Ectodermal cell (in vitro differentiated cells): ENCODE measurements around the gene DBX1.

Experiments used
- H3K27ac ChIP-seq: 2 replicates; pipeline ENCODE4 v1.7.0; 2013; ENCODE audit warnings: mild to moderate bottlenecking, low read depth, low read length; ENCODE audit not compliant: insufficient read depth, poor library complexity, severe bottlenecking
- H3K27me3 ChIP-seq: 2 replicates; pipeline ENCODE4 v1.7.0; 2013; ENCODE audit warnings: mild to moderate bottlenecking, low read length; ENCODE audit not compliant: insufficient read depth, control insufficient read depth, poor library complexity, severe bottlenecking
- H3K36me3 ChIP-seq: one replicate; pipeline ENCODE4 v1.7.0; 2013; ENCODE audit warnings: low read length; ENCODE audit not compliant: control insufficient read depth, insufficient read depth
- H3K4me1 ChIP-seq: one replicate; pipeline ENCODE4 v1.7.0; 2013; ENCODE audit warnings: low read length; ENCODE audit not compliant: control insufficient read depth, insufficient read depth
- H3K4me3 ChIP-seq: 2 replicates; pipeline ENCODE4 v1.7.0; 2013; ENCODE audit warnings: low read depth, low read length, control low read depth; ENCODE audit not compliant: insufficient read depth
- H3K9me3 ChIP-seq: 2 replicates; pipeline ENCODE4 v1.7.0; 2013; ENCODE audit warnings: mild to moderate bottlenecking, low read length, moderate library complexity; ENCODE audit not compliant: control insufficient read depth
- WGBS, 2 experiments: methylation state at CpG; one replicate each; pipeline ENCODE4 v1.1.7; 2013; ENCODE audit warnings: missing lambda C conversion rate in 2 of 2; 5-methylcytosine and 5-hydroxymethylcytosine counted together

DBX1 gene

DNA sequence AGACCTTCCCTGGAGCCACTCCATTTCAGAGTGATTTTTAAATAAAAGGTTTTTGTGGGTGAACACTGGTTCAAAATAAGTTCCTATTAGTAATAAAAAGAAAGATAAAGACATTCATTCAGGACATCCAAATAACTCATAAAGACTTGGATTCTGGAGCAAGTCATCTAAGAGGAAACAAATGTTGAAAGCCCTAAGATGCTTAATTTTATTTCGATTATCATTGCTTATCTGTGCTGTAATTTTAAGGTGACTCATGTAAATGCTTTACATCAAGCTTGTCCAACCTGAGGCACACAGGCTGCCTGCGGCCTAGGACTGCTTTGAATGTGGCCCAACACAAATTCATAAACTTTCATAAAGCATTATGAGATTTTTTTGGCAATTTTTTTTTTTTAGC is 34.2 kb upstream of the DBX1 start:
- no peaks in the 10 kb centered on the region for H3K9me3 ChIP-seq
- H3K4me3 ChIP-seq, result no peak overlapping the region
- WGBS, 2 experiments, result 86 to 89% methylated on average over 2 of the region's 2 CpGs
- H3K4me1 ChIP-seq, result peaks cover 12% of the 10 kb centered on the region
- H3K27me3 ChIP-seq, result peaks cover 10% of the 10 kb centered on the region
- H3K27ac ChIP-seq, result no peak overlapping the region
- H3K36me3 ChIP-seq, result no peaks in the 10 kb centered on the region

DNA sequence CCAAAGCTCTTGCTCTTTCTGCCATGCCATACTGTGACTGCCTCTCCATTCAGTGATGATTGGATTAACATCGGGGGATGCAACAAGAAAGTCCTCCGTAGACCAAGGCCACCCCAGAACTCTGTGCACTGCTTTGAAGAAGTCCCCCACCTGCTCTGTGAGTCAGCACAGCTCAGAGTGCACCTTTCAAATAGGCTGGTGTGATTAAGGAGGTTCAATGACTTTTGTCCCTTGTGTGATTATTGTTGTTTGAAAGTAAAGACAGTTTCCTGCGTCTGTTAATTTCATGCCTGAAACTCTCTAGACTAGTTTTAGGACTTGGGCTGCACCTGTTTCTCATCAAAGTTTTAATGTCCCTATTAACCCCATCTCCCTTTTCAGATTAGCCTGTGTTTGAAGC is 33.0 kb upstream of the DBX1 start:
- Histone ChIP-seq H3K9me3 (no peaks in the 10 kb centered on the region), H3K4me1 (peaks cover 12% of the 10 kb centered on the region), H3K27me3 (peaks cover 5% of the 10 kb centered on the region), H3K27ac (no peak overlapping the region), H3K4me3 (no peak overlapping the region), H3K36me3 (no peaks in the 10 kb centered on the region)
- 80 to 86% methylated on average over 3 of the region's 3 CpGs for WGBS, 2 experiments

DNA sequence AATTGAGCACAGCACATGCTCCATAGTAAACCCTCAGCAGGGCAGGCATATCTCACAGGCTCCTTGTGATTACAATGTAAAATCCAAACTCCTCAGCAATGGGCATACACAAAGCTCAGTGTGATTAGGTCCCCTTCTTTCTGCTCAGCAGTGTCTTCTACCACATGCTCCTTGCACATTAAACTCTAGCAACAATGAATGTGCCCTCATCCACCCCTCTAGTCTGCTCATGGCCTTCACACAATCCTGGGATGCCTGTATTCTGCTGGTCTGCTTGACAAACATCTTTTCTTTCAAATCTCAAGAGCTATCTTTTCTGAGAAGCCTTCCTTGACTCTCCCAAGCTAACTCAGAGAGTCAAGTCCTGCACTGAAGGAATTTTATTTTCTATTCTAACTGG is 32.4 kb upstream of the DBX1 start:
- Histone ChIP-seq H3K27ac (no peak overlapping the region), H3K36me3 (no peaks in the 10 kb centered on the region), H3K9me3 (no peaks in the 10 kb centered on the region), H3K4me3 (no peak overlapping the region), H3K27me3 (peaks cover 1% of the 10 kb centered on the region), H3K4me1 (peaks cover 12% of the 10 kb centered on the region)

DNA sequence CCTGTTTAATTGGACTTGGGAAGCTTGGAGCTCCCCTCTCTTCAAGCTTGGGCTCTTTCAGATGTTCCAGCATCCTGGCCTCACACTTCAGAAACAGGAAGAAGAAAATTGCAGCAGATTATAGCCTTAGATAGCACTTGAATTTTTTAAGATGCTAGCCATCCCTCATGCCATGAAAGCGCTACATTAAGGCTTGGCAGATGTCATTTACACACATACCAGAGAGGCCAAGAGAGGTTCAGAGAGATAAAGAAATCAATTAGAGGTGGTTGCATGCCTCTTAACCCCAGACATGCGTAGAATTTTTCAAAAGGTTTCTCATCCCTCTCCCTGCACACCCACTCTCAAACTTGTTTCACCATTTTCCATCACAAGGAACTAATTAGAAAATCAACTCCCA is 31.9 kb upstream of the DBX1 start:
- peaks cover 12% of the 10 kb centered on the region for H3K4me1 ChIP-seq
- H3K36me3 ChIP-seq, result no peaks in the 10 kb centered on the region
- H3K27ac ChIP-seq, result no peak overlapping the region
- no peak overlapping the region for H3K4me3 ChIP-seq
- H3K9me3 ChIP-seq, result no peaks in the 10 kb centered on the region
- H3K27me3 ChIP-seq, result no peaks in the 10 kb centered on the region
- 91 to 93% methylated on average over 2 of the region's 2 CpGs for WGBS, 2 experiments

DNA sequence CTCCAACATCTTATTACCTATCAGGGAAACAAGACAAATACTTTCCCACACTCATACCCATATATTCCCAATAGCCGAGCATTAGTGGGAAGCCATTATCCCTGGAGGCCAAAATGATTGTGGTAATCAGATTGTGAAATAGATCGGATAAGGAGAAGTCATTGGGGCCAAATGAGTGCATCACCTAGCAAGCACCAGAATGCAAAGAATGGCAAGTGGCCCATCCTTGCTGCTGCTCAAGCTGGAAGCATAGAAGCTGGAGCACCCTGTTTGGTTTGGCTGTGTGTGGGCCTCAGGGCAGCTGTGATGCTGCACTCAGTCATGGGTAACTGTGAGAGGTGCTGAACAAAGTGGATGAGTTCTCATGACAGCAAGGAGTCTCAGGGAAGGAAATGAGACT is 18.7 kb upstream of the DBX1 start:
- H3K27ac ChIP-seq, result no peak overlapping the region
- peaks cover 14% of the 10 kb centered on the region for H3K4me1 ChIP-seq
- H3K27me3 ChIP-seq, result no peaks in the 10 kb centered on the region
- H3K4me3 ChIP-seq, result no peak overlapping the region
- no peaks in the 10 kb centered on the region for H3K36me3 ChIP-seq
- WGBS, 2 experiments, result 97% methylated on average over 2 of the region's 2 CpGs
- H3K9me3 ChIP-seq, result no peaks in the 10 kb centered on the region

DNA sequence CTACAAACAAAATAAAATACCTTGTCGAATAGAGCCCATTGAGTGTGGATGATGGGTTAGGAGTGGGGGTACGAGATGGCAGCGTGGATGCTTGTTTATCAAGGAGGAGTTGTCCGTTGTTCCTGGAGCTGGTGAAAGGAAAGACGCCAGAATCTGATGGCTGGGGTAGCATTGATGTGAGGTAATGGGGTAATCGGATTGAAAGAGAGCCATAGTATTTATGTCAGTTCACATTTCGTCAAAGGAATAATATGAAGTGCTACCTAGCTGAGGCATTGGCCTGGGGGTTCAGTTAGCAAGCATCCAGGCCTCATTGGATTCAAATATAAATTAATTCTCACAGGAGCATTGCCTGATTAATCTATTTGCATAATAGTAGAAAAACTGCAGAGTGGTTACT is 16.9 kb upstream of the DBX1 start:
- Histone ChIP-seq H3K27ac (no peak overlapping the region), H3K4me3 (no peak overlapping the region), H3K9me3 (no peaks in the 10 kb centered on the region), H3K4me1 (peaks cover 14% of the 10 kb centered on the region), H3K27me3 (no peaks in the 10 kb centered on the region), H3K36me3 (no peaks in the 10 kb centered on the region)
- WGBS, 2 experiments, result 77 to 84% methylated on average over 7 of the region's 7 CpGs

DNA sequence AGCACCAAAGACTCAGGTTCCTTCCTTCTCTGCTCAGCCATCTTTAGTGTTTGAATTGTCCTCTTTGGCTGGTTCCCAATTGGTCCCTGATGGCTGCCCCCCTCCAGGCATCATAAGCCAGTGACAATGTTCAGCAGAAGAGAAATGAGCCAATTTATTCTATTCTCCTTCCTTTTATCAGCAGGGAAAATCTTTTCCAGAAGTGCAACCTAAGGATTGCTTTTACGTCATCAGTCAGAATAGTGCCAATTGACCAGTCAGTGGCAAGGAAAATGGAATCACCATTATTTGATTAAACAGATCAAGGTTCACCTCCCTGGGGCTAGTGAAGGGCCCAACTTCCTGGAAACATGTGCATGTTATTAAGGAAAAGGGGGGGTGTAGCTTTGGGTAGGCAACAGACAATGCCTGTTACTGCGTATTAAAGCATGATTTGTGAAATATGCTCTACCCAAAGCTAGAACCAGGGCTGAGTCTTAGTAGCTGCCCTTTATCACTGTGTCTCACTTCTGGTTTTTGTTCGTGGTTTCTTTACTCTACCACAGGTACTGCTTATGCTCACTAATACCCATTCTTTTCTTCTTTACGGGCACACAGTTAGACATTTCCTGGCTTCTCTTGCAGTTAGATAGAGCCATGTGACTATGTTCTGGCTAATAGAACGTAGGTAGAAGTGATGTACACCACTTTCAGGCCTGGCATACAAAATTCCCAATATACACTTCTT is 12.6 kb upstream of the DBX1 start:
- H3K9me3 ChIP-seq, result no peaks in the 10 kb centered on the region
- H3K27me3 ChIP-seq, result no peaks in the 10 kb centered on the region
- no peak overlapping the region for H3K4me3 ChIP-seq
- H3K27ac ChIP-seq, result no peak overlapping the region
- H3K4me1 ChIP-seq, result peaks cover 14% of the 10 kb centered on the region
- H3K36me3 ChIP-seq, result no peaks in the 10 kb centered on the region
- 93 to 94% methylated on average over 5 of the region's 5 CpGs for WGBS, 2 experiments

DNA sequence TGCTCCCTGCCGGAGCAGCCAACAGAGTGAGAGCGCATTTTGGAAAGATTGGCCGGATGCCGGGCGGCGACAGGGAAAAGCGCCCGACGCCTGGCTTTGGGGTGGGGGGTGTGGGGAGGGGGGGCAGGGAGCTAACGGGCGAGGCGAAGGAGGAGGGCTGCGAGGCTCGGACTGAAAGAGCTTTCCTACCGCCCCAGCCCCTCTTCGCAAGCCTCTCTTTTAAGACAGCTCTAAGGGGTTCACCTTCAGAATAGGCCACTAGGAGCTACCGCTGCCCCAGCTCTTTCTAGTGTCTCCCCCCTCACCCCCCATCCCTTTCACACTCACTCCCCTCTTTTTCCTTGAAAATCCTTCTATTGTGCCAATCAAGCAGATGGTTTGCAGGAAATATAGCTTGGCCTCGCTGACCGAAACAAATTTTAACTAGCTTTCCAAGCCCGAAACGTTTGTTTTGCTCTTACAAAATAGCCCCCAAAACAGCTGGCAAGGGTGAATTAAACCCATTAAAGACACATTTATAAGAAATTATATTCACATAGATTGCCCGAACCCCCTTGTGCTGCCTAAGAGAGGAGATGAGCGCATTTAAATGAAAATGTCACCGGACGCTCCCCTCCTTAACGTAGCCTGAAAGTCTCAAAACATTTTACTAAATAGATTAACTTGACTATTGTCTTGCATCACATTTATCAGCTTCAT is 3.7 kb upstream of the DBX1 start:
- 1 to 4% methylated on average over 26 of the region's 26 CpGs for WGBS, 2 experiments
- Histone ChIP-seq H3K9me3 (no peaks in the 10 kb centered on the region), H3K27me3 (peaks cover 78% of the 10 kb centered on the region), H3K27ac (peak overlapping the region; percentile 63), H3K36me3 (no peaks in the 10 kb centered on the region), H3K4me3 (peak overlapping the region; percentile 49), H3K4me1 (peaks cover 55% of the 10 kb centered on the region)

DNA sequence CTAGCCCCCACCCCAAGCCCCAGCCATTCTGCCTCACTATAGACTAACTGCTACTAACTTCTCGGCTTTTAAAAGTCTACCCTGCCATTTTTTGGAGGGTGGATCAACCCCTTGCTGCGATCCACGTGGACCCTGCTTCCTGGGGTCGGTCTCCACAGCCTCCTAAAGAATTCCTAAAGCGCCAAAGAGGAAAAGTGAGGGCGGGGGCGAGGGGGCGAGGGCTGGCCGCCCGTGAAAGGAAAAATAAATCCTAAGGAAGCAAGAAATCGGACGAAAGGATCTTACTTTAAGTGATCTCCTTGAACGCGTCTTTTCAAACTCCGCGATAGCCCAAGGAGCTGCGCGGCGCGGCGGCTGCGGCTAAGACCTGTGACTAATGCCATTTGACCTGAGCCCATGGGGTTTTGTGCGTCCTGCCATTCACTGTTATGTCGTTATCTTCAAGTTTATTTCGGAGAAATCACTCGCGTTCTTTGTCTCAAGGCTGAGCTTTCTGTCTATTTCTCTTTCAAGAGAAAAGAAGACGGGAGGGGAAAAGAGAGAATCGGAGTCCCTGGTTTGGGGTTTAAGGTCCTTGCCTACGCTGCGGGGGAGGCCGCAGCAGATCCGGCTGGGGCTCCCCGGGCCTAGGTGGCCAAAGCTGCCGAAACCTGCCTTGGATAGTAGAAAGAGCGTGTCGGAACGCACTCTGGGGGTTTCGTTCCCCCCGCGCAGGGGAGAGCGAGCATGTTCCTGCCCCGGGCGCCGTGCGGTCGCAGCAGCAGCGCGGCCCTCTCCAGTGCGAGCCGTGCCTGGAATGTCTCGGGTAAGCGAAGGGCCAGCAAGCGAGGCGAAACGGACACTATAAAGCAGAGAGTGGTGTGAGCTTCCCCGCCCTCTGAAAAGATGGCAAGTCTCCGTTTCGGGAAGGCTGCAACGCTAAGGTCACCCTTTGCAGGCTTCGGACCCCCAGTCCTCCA is 2.8 kb upstream of the DBX1 start:
- 0% methylated on average over 61 of the region's 61 CpGs for WGBS, 2 experiments
- Histone ChIP-seq H3K4me1 (peaks cover 62% of the 10 kb centered on the region), H3K27ac (peak overlapping the region; percentile 63), H3K9me3 (no peaks in the 10 kb centered on the region), H3K27me3 (peaks cover 86% of the 10 kb centered on the region), H3K36me3 (no peaks in the 10 kb centered on the region), H3K4me3 (peak overlapping the region; percentile 49)
